HepG2 (cell line): ENCODE data around the gene PDZD7. TPM values are rescaled to one million over a fixed set of nuclear protein-coding genes. Genes with fewer than 3 reads are reported as not detected.

Experiments
- BORCS8-MEF2B ChIP-seq: sonication (generic); formaldehyde crosslinking; IDR thresholded peaks from 2 replicates; pipeline ENCODE4 v1.8.0; 2022; ENCODE audit warnings: mild to moderate bottlenecking, missing genetic modification reagents
- CENPBD1 ChIP-seq: sonication (generic); formaldehyde crosslinking; IDR thresholded peaks from 2 replicates; pipeline ENCODE4 v1.8.0; 2022; ENCODE audit warnings: missing genetic modification reagents, low read depth, mild to moderate bottlenecking, borderline replicate concordance
- DNMT1 ChIP-seq: sonication (generic); formaldehyde crosslinking; IDR thresholded peaks from 2 replicates; pipeline ENCODE4 v1.5.1; 2020; ENCODE audit warnings: mild to moderate bottlenecking, missing genetic modification reagents
- FOXJ3 ChIP-seq: sonication (generic); formaldehyde crosslinking; IDR thresholded peaks from 2 replicates; pipeline ENCODE4 v1.4.0; 2020; ENCODE audit warnings: missing genetic modification reagents, mild to moderate bottlenecking, borderline replicate concordance
- GATAD1 ChIP-seq: IDR thresholded peaks from 2 replicates; pipeline ENCODE4 v1.6.1; 2016; ENCODE audit warnings: missing genetic modification reagents, missing compliant biosample characterization
- GMEB2 ChIP-seq: IDR thresholded peaks from 2 replicates; pipeline ENCODE4 v1.6.1; 2016; ENCODE audit warnings: missing biosample characterization, missing genetic modification reagents, low read depth
- GZF1 ChIP-seq: sonication (generic); formaldehyde crosslinking; IDR thresholded peaks from 2 replicates; pipeline ENCODE4 v1.5.1; 2020; ENCODE audit warnings: mild to moderate bottlenecking, missing genetic modification reagents
- HCFC1 ChIP-seq: fragments of 150-350 bp; IDR thresholded peaks from 2 replicates; pipeline ENCODE4 v1.6.1; 2014; ENCODE audit warnings: low read depth, low read length
- HNRNPUL1 ChIP-seq: fragments of 200-400 bp; formaldehyde crosslinking; IDR thresholded peaks from 2 replicates; pipeline ENCODE4 v1.6.1; 2017; ENCODE audit warnings: low read depth, mild to moderate bottlenecking, low read length, moderate library complexity
- KAT7 ChIP-seq: IDR thresholded peaks from 2 replicates; pipeline ENCODE4 v1.6.1; 2018; ENCODE audit warnings: borderline replicate concordance, missing compliant biosample characterization
- RBM22 ChIP-seq: fragments of 200-400 bp; formaldehyde crosslinking; optimal IDR thresholded peaks from 2 replicates; pipeline ENCODE3; 2017; ENCODE audit warnings: mild to moderate bottlenecking, low read length, moderate library complexity
- SAFB2 ChIP-seq: sonication (generic); formaldehyde crosslinking; IDR thresholded peaks from 2 replicates; pipeline ENCODE4 v1.5.1; 2020; ENCODE audit warnings: missing genetic modification reagents, low read depth, mild to moderate bottlenecking, borderline replicate concordance
- SALL1 ChIP-seq: sonication (generic); formaldehyde crosslinking; IDR thresholded peaks from 2 replicates; pipeline ENCODE4 v1.8.0; 2022; ENCODE audit warnings: mild to moderate bottlenecking, missing genetic modification reagents
- TOE1 ChIP-seq: sonication (generic); formaldehyde crosslinking; IDR thresholded peaks from 2 replicates; pipeline ENCODE4 v1.4.0; 2020; ENCODE audit warnings: mild to moderate bottlenecking, missing genetic modification reagents
- TSC22D2 ChIP-seq: sonication (generic); formaldehyde crosslinking; IDR thresholded peaks from 2 replicates; pipeline ENCODE4 v1.5.1; 2020; ENCODE audit warnings: missing genetic modification reagents, mild to moderate bottlenecking, borderline replicate concordance
- U2AF2 ChIP-seq: fragments of 200-400 bp; formaldehyde crosslinking; IDR thresholded peaks from 2 replicates; pipeline ENCODE4 v1.6.1; 2017; ENCODE audit warnings: low read depth, mild to moderate bottlenecking, low read length
- ZFP82 ChIP-seq: sonication (generic); formaldehyde crosslinking; IDR thresholded peaks from 2 replicates; pipeline ENCODE4 v1.5.1; 2020; ENCODE audit warnings: mild to moderate bottlenecking, missing genetic modification reagents, borderline replicate concordance
- ZNF124 ChIP-seq: sonication (generic); formaldehyde crosslinking; IDR thresholded peaks from 2 replicates; pipeline ENCODE4 v1.4.0; 2020; ENCODE audit warnings: missing genetic modification reagents
- ZNF354B ChIP-seq: sonication (generic); formaldehyde crosslinking; IDR thresholded peaks from 2 replicates; pipeline ENCODE4 v1.8.0; 2022; ENCODE audit warnings: mild to moderate bottlenecking, missing genetic modification reagents
- ZNF552 ChIP-seq: sonication (generic); formaldehyde crosslinking; IDR thresholded peaks from 2 replicates; pipeline ENCODE4 v1.9.0; 2022; ENCODE audit warnings: missing genetic modification reagents, mild to moderate bottlenecking, borderline replicate concordance
- ZNF780A ChIP-seq: sonication (generic); formaldehyde crosslinking; IDR thresholded peaks from 2 replicates; pipeline ENCODE4 v1.8.0; 2022; ENCODE audit warnings: mild to moderate bottlenecking, missing genetic modification reagents, moderate library complexity
- ZNF878 ChIP-seq: sonication (generic); formaldehyde crosslinking; IDR thresholded peaks from 2 replicates; pipeline ENCODE4 v1.8.1; 2023; ENCODE audit warnings: mild to moderate bottlenecking, missing genetic modification reagents, moderate library complexity
- ZSCAN9 ChIP-seq: IDR thresholded peaks from 2 replicates; pipeline ENCODE4 v1.6.1; 2016; ENCODE audit warnings: borderline replicate concordance
- polyA plus RNA-seq, 8 experiments: library from polyadenylated mRNA; depleted of rRNA in 3 of 8; stranded (reverse) in 7 of 8; unstranded in 1 of 8; fragments of >200 nt; fragmentation: Illumina TruSeq in 4 of 8; extraction: Trizol in 4 of 8; gene quantifications; 2 replicates each; pipeline versions ENCODE4 v1.2.1 to v1.2.3, GENCODE V29; 2011 to 2016; ENCODE audit warnings: low read depth in 4 of 8, missing spikeins in 1 of 8, mixed read lengths in 1 of 8; ENCODE audit not compliant: insufficient read depth in 1 of 8
- total RNA-seq, 5 experiments: library from RNA; depleted of rRNA; stranded (reverse); fragments of >200 nt; fragmentation: Illumina TruSeq; extraction: Trizol; gene quantifications; 2 replicates each; pipeline ENCODE4 v1.2.3, GENCODE V29; 2016; ENCODE audit warnings: low read depth in 1 of 5
- TF ChIP-seq, protein P1 (sequence below): IDR thresholded peaks from 2 replicates; pipeline ENCODE4 v1.6.1; 2016; ENCODE audit warnings: mild to moderate bottlenecking
- TF ChIP-seq, protein P2 (sequence below): sonication (generic); formaldehyde crosslinking; IDR thresholded peaks from 2 replicates; pipeline ENCODE4 v1.4.0; 2020; ENCODE audit warnings: missing genetic modification reagents

The PDZD7 gene
- total and polyA plus RNA-seq, 2 of the 13 experiments (the other 11 are each of a cell fraction or from before 2014, with no cell fraction given), result 0.58 to 0.73 TPM

GRCh38 chr10:101008823-101009423 is 22.0 kb downstream of the PDZD7 start (continued):
- TF ChIP-seq ZFP82 (CRISPR knock-in tag) (no peak), ZNF878 (no peak), SAFB2 (CRISPR knock-in tag) (no peak), RBM22 (no peak), ZSCAN9 (CRISPR knock-in tag) (no peak), HCFC1 (no peak), DNMT1 (no peak), ZNF354B (no peak), U2AF2 (no peak), FOXJ3 (CRISPR knock-in tag) (no peak), SALL1 (no peak), KAT7 (CRISPR knock-in tag) (no peak), ZNF780A (CRISPR knock-in tag) (no peak), HNRNPUL1 (no peak), BORCS8-MEF2B (CRISPR knock-in tag) (no peak), GMEB2 (CRISPR knock-in tag) (no peak), GZF1 (no peak), TSC22D2 (CRISPR knock-in tag) (no peak), GATAD1 (no peak), ZNF552 (CRISPR knock-in tag) (no peak), TOE1 (CRISPR knock-in tag) (no peak), CENPBD1 (CRISPR knock-in tag) (no peak), ZNF124 (CRISPR knock-in tag) (no peak)
- TF ChIP-seq, protein P1, sequence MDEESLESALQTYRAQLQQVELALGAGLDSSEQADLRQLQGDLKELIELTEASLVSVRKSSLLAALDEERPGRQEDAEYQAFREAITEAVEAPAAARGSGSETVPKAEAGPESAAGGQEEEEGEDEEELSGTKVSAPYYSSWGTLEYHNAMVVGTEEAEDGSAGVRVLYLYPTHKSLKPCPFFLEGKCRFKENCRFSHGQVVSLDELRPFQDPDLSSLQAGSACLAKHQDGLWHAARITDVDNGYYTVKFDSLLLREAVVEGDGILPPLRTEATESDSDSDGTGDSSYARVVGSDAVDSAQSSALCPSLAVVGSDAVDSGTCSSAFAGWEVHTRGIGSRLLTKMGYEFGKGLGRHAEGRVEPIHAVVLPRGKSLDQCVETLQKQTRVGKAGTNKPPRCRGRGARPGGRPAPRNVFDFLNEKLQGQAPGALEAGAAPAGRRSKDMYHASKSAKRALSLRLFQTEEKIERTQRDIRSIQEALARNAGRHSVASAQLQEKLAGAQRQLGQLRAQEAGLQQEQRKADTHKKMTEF, result no peak
- TF ChIP-seq, protein P2, sequence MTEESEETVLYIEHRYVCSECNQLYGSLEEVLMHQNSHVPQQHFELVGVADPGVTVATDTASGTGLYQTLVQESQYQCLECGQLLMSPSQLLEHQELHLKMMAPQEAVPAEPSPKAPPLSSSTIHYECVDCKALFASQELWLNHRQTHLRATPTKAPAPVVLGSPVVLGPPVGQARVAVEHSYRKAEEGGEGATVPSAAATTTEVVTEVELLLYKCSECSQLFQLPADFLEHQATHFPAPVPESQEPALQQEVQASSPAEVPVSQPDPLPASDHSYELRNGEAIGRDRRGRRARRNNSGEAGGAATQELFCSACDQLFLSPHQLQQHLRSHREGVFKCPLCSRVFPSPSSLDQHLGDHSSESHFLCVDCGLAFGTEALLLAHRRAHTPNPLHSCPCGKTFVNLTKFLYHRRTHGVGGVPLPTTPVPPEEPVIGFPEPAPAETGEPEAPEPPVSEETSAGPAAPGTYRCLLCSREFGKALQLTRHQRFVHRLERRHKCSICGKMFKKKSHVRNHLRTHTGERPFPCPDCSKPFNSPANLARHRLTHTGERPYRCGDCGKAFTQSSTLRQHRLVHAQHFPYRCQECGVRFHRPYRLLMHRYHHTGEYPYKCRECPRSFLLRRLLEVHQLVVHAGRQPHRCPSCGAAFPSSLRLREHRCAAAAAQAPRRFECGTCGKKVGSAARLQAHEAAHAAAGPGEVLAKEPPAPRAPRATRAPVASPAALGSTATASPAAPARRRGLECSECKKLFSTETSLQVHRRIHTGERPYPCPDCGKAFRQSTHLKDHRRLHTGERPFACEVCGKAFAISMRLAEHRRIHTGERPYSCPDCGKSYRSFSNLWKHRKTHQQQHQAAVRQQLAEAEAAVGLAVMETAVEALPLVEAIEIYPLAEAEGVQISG (CRISPR knock-in tag), result peak; percentile 31; the same call in 1 of the 2 replicates
